GM03348 (cell line): ENCODE measurements around the gene SLC25A26.

Experiments
- DNase-seq: peaks from one replicate; pipeline ENCODE4 v3.0.0; 2012; ENCODE audit warnings: low spot score

SLC25A26 gene

GRCh38 chr3:66227051-66227450 lies 6.2 kb downstream of the SLC25A26 start:
- DNase-seq = no peak

GRCh38 chr3:66227915-66228314 lies 7.1 kb downstream of the SLC25A26 start:
- no peak for DNase-seq

- DNase-seq = no peak
Observed at GRCh38 chr3:66228707-66229106, 7.9 kb downstream of the SLC25A26 start.

GRCh38 chr3:66229931-66230330 lies 9.1 kb downstream of the SLC25A26 start:
- no peak for DNase-seq

- no peak for DNase-seq
Observed at GRCh38 chr3:66233033-66233432, 12.2 kb downstream of the SLC25A26 start.

GRCh38 chr3:66236281-66236680 lies 15.5 kb downstream of the SLC25A26 start:
- DNase-seq = peak; percentile 27

- DNase-seq = no peak
Observed at GRCh38 chr3:66237552-66237951, 16.8 kb downstream of the SLC25A26 start.

- DNase-seq = no peak
Observed at GRCh38 chr3:66239513-66240123, 18.8 kb downstream of the SLC25A26 start.

- no peak for DNase-seq
Observed at GRCh38 chr3:66241466-66241865, 20.7 kb downstream of the SLC25A26 start.

- DNase-seq = no peak
Observed at GRCh38 chr3:66242788-66243464, 22.1 kb downstream of the SLC25A26 start.

- no peak for DNase-seq
Observed at GRCh38 chr3:66248641-66249040, 27.8 kb downstream of the SLC25A26 start.

- peak; percentile 44 for DNase-seq
Observed at GRCh38 chr3:66253790-66254620, 33.2 kb downstream of the SLC25A26 start.

GRCh38 chr3:66255865-66256264 lies 35.1 kb downstream of the SLC25A26 start:
- no peak for DNase-seq

GRCh38 chr3:66256806-66257205 lies 36.0 kb downstream of the SLC25A26 start:
- no peak for DNase-seq

GRCh38 chr3:66259566-66260255 lies 38.9 kb downstream of the SLC25A26 start:
- no peak for DNase-seq

GRCh38 chr3:66260431-66260830 lies 39.6 kb downstream of the SLC25A26 start:
- no peak for DNase-seq

- peak; percentile 31 for DNase-seq
Observed at GRCh38 chr3:66261355-66261754, 40.6 kb downstream of the SLC25A26 start.

- no peak for DNase-seq
Observed at GRCh38 chr3:66265649-66266048, 44.8 kb downstream of the SLC25A26 start.

GRCh38 chr3:66266551-66266950 lies 45.8 kb downstream of the SLC25A26 start:
- no peak for DNase-seq

- DNase-seq = no peak
Observed at GRCh38 chr3:66267031-66267430, 46.2 kb downstream of the SLC25A26 start.

GRCh38 chr3:66267906-66268305 lies 47.1 kb downstream of the SLC25A26 start:
- no peak for DNase-seq

GRCh38 chr3:66268864-66269263 lies 48.1 kb downstream of the SLC25A26 start:
- DNase-seq = no peak
